ENCODE results near the gene OR2D3.
"Not testable (repeated sequence)": the region's sequence is repeated elsewhere in the genome, so short reads cannot be mapped to it uniquely, and the experiment has no call there.

The OR2D3 gene

GRCh38 chr11:6882751-6883150, 38.1 kb upstream of the OR2D3 start:
- H3K27me3 ChIP-seq (ENCODE audit: control insufficient read depth, insufficient read depth, low read length) = no peaks in the 10 kb centered on the region
- TF ChIP-seq CTCF (IDR thresholded peaks at IDR 0.05) = no peak
- no peak overlapping the region for H2AFZ ChIP-seq
- H3K79me2 ChIP-seq = no peaks in the 10 kb centered on the region
- no peak overlapping the region for H3K4me3 ChIP-seq (ENCODE audit: low read depth, low read length)
- no peaks in the 10 kb centered on the region for H3K4me1 ChIP-seq
- H3K9me3 ChIP-seq (ENCODE audit: control insufficient read depth, low read length) = no peaks in the 10 kb centered on the region
- H3K9ac ChIP-seq = no peak overlapping the region
- no peaks in the 10 kb centered on the region for H3K36me3 ChIP-seq (ENCODE audit: control insufficient read depth, insufficient read depth, low read length)
- no peak overlapping the region for H3K27ac ChIP-seq
- no peak overlapping the region for H3K4me2 ChIP-seq (ENCODE audit: low read length)

GRCh38 chr11:6887711-6888110, 33.1 kb upstream of the OR2D3 start:
- H3K4me1 ChIP-seq; H3K4me3 ChIP-seq (ENCODE audit: low read depth, low read length); H3K4me2 ChIP-seq (ENCODE audit: low read length); H3K9ac ChIP-seq; H3K79me2 ChIP-seq; H3K36me3 ChIP-seq (ENCODE audit: control insufficient read depth, insufficient read depth, low read length); H2AFZ ChIP-seq; H3K9me3 ChIP-seq (ENCODE audit: control insufficient read depth, low read length); H3K27me3 ChIP-seq (ENCODE audit: control insufficient read depth, insufficient read depth, low read length); H3K27ac ChIP-seq: not testable (repeated sequence)

GRCh38 chr11:6888830-6889229, 32.0 kb upstream of the OR2D3 start:
- H3K4me3 ChIP-seq (ENCODE audit: low read depth, low read length) = no peak overlapping the region
- no peak overlapping the region for H3K9ac ChIP-seq
- TF ChIP-seq CTCF (IDR thresholded peaks at IDR 0.05) = no peak
- H3K4me1 ChIP-seq = no peaks in the 10 kb centered on the region
- H3K27ac ChIP-seq = no peak overlapping the region
- H3K36me3 ChIP-seq (ENCODE audit: control insufficient read depth, insufficient read depth, low read length) = no peaks in the 10 kb centered on the region
- no peak overlapping the region for H3K4me2 ChIP-seq (ENCODE audit: low read length)
- H3K9me3 ChIP-seq (ENCODE audit: control insufficient read depth, low read length) = no peaks in the 10 kb centered on the region
- H2AFZ ChIP-seq = no peak overlapping the region
- no peaks in the 10 kb centered on the region for H3K79me2 ChIP-seq
- H3K27me3 ChIP-seq (ENCODE audit: control insufficient read depth, insufficient read depth, low read length) = no peaks in the 10 kb centered on the region

- Histone ChIP-seq H3K79me2 (no peaks in the 10 kb centered on the region), H3K27ac (no peak overlapping the region), H3K4me2 (ENCODE audit: low read length) (no peak overlapping the region), H3K27me3 (ENCODE audit: control insufficient read depth, insufficient read depth, low read length) (no peaks in the 10 kb centered on the region), H3K4me3 (ENCODE audit: low read depth, low read length) (no peak overlapping the region), H3K9ac (no peak overlapping the region), H2AFZ (no peak overlapping the region), H3K9me3 (ENCODE audit: control insufficient read depth, low read length) (no peaks in the 10 kb centered on the region), H3K4me1 (no peaks in the 10 kb centered on the region), H3K36me3 (ENCODE audit: control insufficient read depth, insufficient read depth, low read length) (no peaks in the 10 kb centered on the region)
- no peak for TF ChIP-seq CTCF (IDR thresholded peaks at IDR 0.05)
Measured at GRCh38 chr11:6889835-6890234, 31.0 kb upstream of the OR2D3 start.

- Histone ChIP-seq H3K9ac (no peak within 1 kb of the TSS), H2AFZ (no peak within 1 kb of the TSS), H3K27me3 (ENCODE audit: control insufficient read depth, insufficient read depth, low read length) (no peaks in the 10 kb centered on the region), H3K4me1 (no peaks in the 10 kb centered on the region), H3K79me2 (no peaks in the 10 kb centered on the region), H3K36me3 (ENCODE audit: control insufficient read depth, insufficient read depth, low read length) (no peaks in the 10 kb centered on the region), H3K4me2 (ENCODE audit: low read length) (no peak within 1 kb of the TSS), H3K4me3 (ENCODE audit: low read depth, low read length) (no peak within 1 kb of the TSS), H3K9me3 (ENCODE audit: control insufficient read depth, low read length) (no peaks in the 10 kb centered on the region), H3K27ac (no peak within 1 kb of the TSS)
- no peak for TF ChIP-seq CTCF (IDR thresholded peaks at IDR 0.05)
Measured at GRCh38 chr11:6892400-6892799, 28.4 kb upstream of the OR2D3 start, which contains the start of gene OR2D2. TSS of gene OR2D2 (minus strand) at chr11:6892500. CDS start at chr11:6892500, 0 bp downstream.
